Measurements from ENCODE around the gene BAD. TPM values are rescaled to one million over a fixed set of nuclear protein-coding genes. Genes with fewer than 3 reads are reported as not detected.

The BAD gene
- total RNA-seq, 1 experiment from 2014 or later = 63.5 TPM

- no peak for DNase-seq (ENCODE audit: low read depth)
These were observed 39.1 kb downstream of the BAD start for GRCh38 chr11:64245401-64245796.

GRCh38 chr11:64244966-64245365 is 39.5 kb downstream of the BAD start:
- no peak for DNase-seq (ENCODE audit: low read depth)

DNA sequence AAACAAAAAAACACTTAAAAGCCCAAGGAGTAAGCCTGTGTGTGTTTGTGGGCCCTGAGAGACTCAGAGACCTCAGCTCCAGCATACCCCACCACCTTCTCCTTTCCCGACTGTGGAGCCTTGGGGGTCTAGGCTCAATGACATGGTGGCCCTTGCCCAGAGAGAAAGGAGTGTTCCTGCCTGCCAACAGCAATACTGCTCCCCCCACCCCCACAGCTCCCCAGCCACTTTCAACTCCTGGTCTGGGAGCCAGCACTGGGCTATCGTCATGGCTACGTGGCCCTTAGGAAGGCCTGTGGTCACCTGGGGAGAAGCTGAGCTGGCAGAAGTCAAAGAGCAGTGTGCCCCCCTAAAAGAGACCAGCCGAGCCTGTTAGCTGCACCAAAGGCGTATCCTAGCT is 40.4 kb downstream of the BAD start:
- DNase-seq (ENCODE audit: low read depth) = no peak

GRCh38 chr11:64243236-64243854 is 41.1 kb downstream of the BAD start:
- DNase-seq (ENCODE audit: low read depth) = no peak

DNA sequence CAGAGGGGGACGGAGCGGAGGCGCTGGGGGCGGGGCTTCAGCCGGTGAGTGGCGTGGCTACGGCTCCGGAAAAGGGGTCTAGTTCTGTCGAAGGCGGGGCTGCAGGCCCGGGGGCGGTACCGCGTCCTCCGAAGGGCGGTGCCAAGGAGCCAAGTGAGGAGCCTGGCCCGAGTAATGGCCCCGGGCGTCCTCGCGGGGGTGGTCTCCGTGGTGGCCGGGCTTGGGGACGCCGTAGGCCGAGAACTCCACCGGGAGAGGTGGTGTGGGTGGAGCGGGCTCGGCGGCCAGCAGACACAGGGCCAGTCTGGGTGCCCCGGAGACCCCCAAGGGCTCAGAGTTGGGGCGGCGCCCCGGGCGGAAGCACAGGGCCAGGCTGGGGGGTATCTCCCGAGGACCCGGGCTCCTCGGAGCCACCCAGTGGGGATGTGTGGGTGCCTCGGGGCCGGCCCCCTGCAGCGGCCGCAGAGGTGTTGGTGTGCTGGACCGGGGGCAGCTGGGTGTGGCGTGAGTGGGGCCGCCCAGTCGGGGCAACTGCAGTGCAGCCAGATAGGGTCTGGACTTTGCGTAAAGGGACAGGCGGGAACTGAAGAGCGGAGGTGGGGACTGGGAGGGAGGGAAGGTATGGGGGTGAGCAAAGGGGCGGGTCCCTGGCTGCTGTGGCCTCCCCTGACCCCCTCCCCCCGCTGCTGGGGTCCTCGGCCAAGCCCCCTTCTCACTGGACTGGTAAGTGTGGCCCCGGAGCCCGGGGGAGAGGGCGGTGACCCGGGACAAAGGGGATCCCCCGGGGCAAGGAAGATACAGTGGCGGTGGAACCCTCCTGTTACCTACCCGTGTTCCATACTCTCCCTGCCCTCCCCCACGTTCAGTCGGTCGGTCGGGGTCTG is 42.7 kb downstream of the BAD start:
- DNase-seq (ENCODE audit: low read depth) = peak; percentile 63

GRCh38 chr11:64241241-64241490 is 43.3 kb downstream of the BAD start:
- peak; percentile 99 for DNase-seq (ENCODE audit: low read depth)

DNA sequence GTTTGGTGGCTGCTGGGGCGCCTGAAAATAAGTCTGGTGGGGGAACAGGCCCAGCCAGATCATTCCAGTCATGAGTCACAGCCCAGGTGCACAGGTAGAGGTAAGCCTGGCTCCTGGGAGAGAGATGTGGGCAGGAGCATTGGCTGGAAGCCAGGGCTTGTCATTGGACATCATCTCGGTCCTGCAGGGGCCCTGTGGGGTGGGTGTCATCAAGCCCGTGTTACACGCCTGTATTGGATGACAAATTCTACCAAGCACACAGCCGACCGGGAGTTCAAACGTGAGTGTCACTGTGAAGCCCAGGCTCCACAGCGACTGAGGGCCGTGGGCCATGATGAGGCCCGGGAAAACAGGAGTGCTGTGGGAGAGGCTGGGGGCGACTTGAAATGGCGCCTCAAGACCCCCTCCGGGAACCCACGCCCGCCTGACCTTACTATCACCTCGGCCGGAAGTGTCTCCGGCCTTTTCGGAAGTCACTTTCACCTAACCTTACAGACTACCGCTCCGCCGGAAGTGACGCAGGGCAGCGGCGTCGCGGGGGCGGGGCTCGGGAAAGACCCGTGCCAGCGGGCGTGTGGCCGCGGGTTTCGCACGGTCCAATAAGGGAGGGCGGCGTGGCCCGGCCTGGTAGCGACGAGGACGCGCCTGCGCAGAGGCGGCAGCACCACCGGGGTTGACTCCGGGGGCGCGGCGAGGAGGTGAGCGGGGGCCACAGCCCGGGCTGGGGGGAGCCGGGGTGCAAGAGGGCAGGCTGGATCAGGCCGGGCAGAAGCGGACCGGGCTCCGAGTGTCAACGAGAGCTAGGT is 43.8 kb downstream of the BAD start, which contains the start of gene FKBP2:
TSS of gene FKBP2 (plus strand) at position 661 of the 806 bp plus-strand sequence. CDS start 1,293 bp downstream, outside the sequence.
- peak; percentile 98 for DNase-seq (ENCODE audit: low read depth)

- no peak for DNase-seq (ENCODE audit: low read depth)
These were observed 44.6 kb downstream of the BAD start for GRCh38 chr11:64239662-64240434.

GRCh38 chr11:64238999-64239398 is 45.5 kb downstream of the BAD start:
- DNase-seq (ENCODE audit: low read depth) = no peak

GRCh38 chr11:64238076-64238475 is 46.4 kb downstream of the BAD start:
- no peak for DNase-seq (ENCODE audit: low read depth)

- no peak for DNase-seq (ENCODE audit: low read depth)
These were observed 46.9 kb downstream of the BAD start for GRCh38 chr11:64237484-64237951.

DNA sequence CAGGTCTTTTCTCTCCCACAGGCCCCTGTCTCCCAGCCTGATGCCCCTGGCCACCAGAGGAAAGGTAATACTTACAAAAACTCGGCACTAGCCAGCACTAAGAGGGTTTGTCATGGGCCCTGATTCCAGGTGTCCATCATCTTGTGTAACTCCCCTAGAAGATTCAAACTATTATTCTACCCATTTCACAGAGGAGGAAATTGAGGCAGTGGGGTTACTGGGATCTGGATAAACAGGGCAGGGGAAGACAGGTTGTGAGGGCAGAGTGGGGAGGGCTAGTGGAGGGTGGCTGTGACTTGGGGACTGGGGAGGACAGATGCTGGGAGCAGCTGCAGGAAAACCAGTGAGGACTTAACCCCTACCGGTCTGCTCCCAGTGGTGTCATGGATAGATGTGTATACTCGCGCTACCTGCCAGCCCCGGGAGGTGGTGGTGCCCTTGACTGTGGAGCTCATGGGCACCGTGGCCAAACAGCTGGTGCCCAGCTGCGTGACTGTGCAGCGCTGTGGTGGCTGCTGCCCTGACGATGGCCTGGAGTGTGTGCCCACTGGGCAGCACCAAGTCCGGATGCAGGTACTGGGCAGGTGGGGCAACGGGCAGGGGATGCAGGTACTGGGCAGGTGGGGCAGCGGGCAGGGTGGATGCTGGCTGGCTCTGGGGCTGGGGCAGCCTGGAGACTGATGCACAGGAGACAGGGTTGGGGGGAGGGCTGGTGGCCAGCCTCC is 48.9 kb downstream of the BAD start:
- DNase-seq (ENCODE audit: low read depth) = no peak

- DNase-seq (ENCODE audit: low read depth) = peak; percentile 54
These were observed 49.7 kb downstream of the BAD start for GRCh38 chr11:64234647-64235379.

GRCh38 chr11:64233913-64234586 is 50.4 kb downstream of the BAD start, which contains the start of gene VEGFB:
VEGFB (plus strand) TSS chr11:64234584; CDS start chr11:64234834, 250 bp downstream.
- DNase-seq (ENCODE audit: low read depth) = peak; percentile 71

DNA sequence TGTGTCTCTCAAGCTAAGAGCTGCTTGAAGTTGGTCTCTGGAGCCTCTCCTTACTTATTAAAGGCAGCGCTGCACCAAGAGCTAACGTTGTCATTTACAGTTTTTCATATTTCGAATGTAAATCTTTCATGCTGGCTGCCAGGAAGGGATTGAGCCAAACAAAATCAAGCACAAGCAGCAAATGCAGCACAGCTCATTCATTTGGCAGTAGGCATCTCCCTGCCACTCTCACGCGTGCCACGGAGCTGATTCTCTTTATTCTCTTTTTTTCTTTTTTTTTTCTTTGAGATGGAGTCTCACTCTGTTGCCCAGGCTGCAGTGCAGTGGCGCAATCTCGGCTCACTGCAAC is 51.5 kb downstream of the BAD start:
- no peak for DNase-seq (ENCODE audit: low read depth)

DNA sequence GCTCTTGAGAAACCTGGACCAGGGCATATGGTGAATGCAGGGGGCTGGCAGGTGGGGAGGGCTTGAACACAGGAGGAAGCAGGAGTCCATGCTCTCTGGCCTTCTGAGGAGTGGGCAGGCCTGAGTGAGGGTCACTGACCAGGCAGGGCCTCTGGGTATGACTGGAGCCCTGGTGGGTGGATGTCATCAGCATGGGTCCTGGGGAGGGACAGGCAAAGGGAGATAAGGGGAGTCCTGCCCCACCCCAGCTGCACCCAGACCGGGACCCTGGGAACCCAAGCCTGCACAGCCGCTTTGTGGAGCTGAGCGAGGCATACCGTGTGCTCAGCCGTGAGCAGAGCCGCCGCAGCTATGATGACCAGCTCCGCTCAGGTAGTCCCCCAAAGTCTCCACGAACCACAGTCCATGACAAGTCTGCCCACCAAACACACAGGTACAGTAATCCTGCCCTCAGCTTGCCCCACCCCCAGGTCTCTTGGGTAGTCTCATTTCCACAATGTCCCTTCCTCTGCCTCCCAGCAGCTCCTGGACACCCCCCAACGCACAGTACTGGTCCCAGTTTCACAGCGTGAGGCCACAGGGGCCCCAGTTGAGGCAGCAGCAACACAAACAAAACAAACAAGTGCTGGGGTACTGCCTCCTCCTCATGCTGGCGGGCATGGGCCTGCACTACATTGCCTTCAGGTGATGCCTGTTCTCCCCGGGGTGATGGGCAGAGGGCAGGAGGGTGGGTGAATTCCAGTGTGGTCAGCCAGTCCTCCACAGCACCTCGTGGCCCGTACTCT is 52.1 kb downstream of the BAD start:
- DNase-seq (ENCODE audit: low read depth) = no peak

DNA sequence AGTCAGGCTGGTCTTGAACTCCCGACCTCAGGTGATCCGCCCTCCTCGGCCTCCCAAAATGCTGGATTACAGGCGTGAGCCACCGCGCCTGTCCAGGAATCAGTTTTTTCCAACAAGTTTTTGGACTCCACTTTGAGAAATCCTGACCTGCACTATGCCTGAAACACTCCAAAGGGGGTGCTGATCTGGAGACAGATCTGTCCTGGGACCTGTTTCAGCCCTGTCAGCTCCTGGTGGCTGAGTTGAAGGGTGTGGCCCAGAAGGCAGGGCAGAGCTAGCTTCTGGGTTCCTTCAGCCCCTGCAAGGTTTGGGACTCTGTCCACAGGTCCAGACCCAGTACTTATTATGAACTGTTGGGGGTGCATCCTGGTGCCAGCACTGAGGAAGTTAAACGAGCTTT is 52.9 kb downstream of the BAD start:
- DNase-seq (ENCODE audit: low read depth) = no peak

DNA sequence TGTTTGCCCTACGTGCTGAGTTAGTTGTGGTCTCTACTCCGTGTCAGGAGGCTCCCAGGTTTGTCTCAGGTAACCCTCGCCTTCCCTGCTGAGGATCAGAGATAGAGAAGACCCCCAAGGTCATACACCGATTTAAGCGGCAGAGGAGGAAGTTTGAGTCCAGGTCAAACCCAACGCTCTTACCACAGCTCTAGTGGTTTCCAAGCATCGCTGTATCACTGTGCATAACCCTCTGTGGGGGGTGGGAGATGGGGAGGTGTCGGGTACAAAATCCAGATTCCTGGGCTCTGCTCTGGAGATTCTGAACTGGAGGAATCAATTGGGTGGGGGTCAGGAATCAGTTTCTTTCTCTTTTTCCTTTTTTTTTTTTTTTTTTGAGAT is 53.5 kb downstream of the BAD start:
- DNase-seq (ENCODE audit: low read depth) = no peak
